ENCODE measurements around the gene LIMD2. TPM values are rescaled to one million over a fixed set of nuclear protein-coding genes. Genes with fewer than 3 reads are reported as not detected.
"Not testable (repeated sequence)": the region's sequence is repeated elsewhere in the genome, so short reads cannot be mapped to it uniquely, and the experiment has no call there.

Gene LIMD2
- total RNA-seq, 1 experiment from 2014 or later: 119 TPM

- POLR2A ChIA-PET (ENCODE audit: low non-redundant PET): interaction anchor here (0.6 kb wide), 1 partner anchor 787 kb away, joined by 6 read pairs; no protein-coding TSS in a partner anchor
- Histone ChIP-seq H3K27ac (ENCODE audit: low read depth, low read length, poor library complexity, severe bottlenecking) (peak overlapping the region; percentile 93), H3K9me3 (ENCODE audit: low read depth, low read length, poor library complexity, severe bottlenecking) (no peaks in the 10 kb centered on the region), H3K36me3 (ENCODE audit: insufficient read depth, low read length, poor library complexity, severe bottlenecking) (no peaks in the 10 kb centered on the region), H3K27me3 (replicated peaks; ENCODE audit: insufficient read depth, low read depth, low read length, poor library complexity) (no peaks in the 10 kb centered on the region), H3K4me1 (ENCODE audit: insufficient read depth, low read length, poor library complexity, severe bottlenecking) (peaks cover 4% of the 10 kb centered on the region), H3K4me3 (ENCODE audit: low read depth, low read length, poor library complexity, severe bottlenecking) (peak overlapping the region; percentile 91)
- CTCF ChIA-PET: no interaction called here
- TSS peak; percentile 66 for BruUV-seq (replicated peaks)
- intact Hi-C loops (cut with micrococcal nuclease; ENCODE audit: unreplicated experiment): no loop called here
- no peak for TF ChIP-seq CTCF (conservative IDR thresholded peaks at IDR 0.05; ENCODE audit: low read depth, low read length)
- TF ChIP-seq EZH2 (IDR thresholded peaks at IDR 0.05; ENCODE audit: borderline replicate concordance, low read depth, low read length, poor library complexity, severe bottlenecking): no peak
- DNase-seq (ENCODE audit: low spot score): no peak
Measured at GRCh38 chr17:63740464-63741142, 40.7 kb upstream of the LIMD2 start.

- BruUV-seq (replicated peaks): no TSS peak
- intact Hi-C loops (cut with micrococcal nuclease; ENCODE audit: unreplicated experiment): no loop called here
- Histone ChIP-seq H3K4me3 (ENCODE audit: low read depth, low read length, poor library complexity, severe bottlenecking) (no peak overlapping the region), H3K27me3 (replicated peaks; ENCODE audit: insufficient read depth, low read depth, low read length, poor library complexity) (no peaks in the 10 kb centered on the region), H3K4me1 (ENCODE audit: insufficient read depth, low read length, poor library complexity, severe bottlenecking) (peaks cover 4% of the 10 kb centered on the region), H3K36me3 (ENCODE audit: insufficient read depth, low read length, poor library complexity, severe bottlenecking) (no peaks in the 10 kb centered on the region), H3K27ac (ENCODE audit: low read depth, low read length, poor library complexity, severe bottlenecking) (no peak overlapping the region), H3K9me3 (ENCODE audit: low read depth, low read length, poor library complexity, severe bottlenecking) (no peaks in the 10 kb centered on the region)
- DNase-seq (ENCODE audit: low spot score): no peak
- TF ChIP-seq CTCF (conservative IDR thresholded peaks at IDR 0.05; ENCODE audit: low read depth, low read length) (no peak), EZH2 (IDR thresholded peaks at IDR 0.05; ENCODE audit: borderline replicate concordance, low read depth, low read length, poor library complexity, severe bottlenecking) (no peak)
- CTCF ChIA-PET: no interaction called here
- POLR2A ChIA-PET (ENCODE audit: low non-redundant PET): no interaction called here
Measured at GRCh38 chr17:63735691-63736090, 35.8 kb upstream of the LIMD2 start.

GRCh38 chr17:63722403-63722802, 22.5 kb upstream of the LIMD2 start:
- POLR2A ChIA-PET (ENCODE audit: low non-redundant PET): no interaction called here
- no TSS peak for BruUV-seq (replicated peaks)
- no peak overlapping the region for H3K27ac ChIP-seq (ENCODE audit: low read depth, low read length, poor library complexity, severe bottlenecking)
- H3K9me3 ChIP-seq (ENCODE audit: low read depth, low read length, poor library complexity, severe bottlenecking): no peaks in the 10 kb centered on the region
- TF ChIP-seq EZH2 (IDR thresholded peaks at IDR 0.05; ENCODE audit: borderline replicate concordance, low read depth, low read length, poor library complexity, severe bottlenecking) (no peak), CTCF (conservative IDR thresholded peaks at IDR 0.05; ENCODE audit: low read depth, low read length) (no peak)
- H3K4me1 ChIP-seq (ENCODE audit: insufficient read depth, low read length, poor library complexity, severe bottlenecking): no peaks in the 10 kb centered on the region
- DNase-seq (ENCODE audit: low spot score): no peak
- intact Hi-C loops (cut with micrococcal nuclease; ENCODE audit: unreplicated experiment): no loop called here
- no peaks in the 10 kb centered on the region for H3K27me3 ChIP-seq (replicated peaks; ENCODE audit: insufficient read depth, low read depth, low read length, poor library complexity)
- H3K4me3 ChIP-seq (ENCODE audit: low read depth, low read length, poor library complexity, severe bottlenecking): no peak overlapping the region
- CTCF ChIA-PET: no interaction called here
- H3K36me3 ChIP-seq (ENCODE audit: insufficient read depth, low read length, poor library complexity, severe bottlenecking): peaks cover 26% of the 10 kb centered on the region

GRCh38 chr17:63720194-63720593, 20.3 kb upstream of the LIMD2 start:
- CTCF ChIA-PET; H3K4me3 ChIP-seq (ENCODE audit: low read depth, low read length, poor library complexity, severe bottlenecking); H3K9me3 ChIP-seq (ENCODE audit: low read depth, low read length, poor library complexity, severe bottlenecking); POLR2A ChIA-PET (ENCODE audit: low non-redundant PET); H3K4me1 ChIP-seq (ENCODE audit: insufficient read depth, low read length, poor library complexity, severe bottlenecking); BruUV-seq (replicated peaks); DNase-seq (ENCODE audit: low spot score); H3K27me3 ChIP-seq (replicated peaks; ENCODE audit: insufficient read depth, low read depth, low read length, poor library complexity); intact Hi-C loops (cut with micrococcal nuclease; ENCODE audit: unreplicated experiment); H3K27ac ChIP-seq (ENCODE audit: low read depth, low read length, poor library complexity, severe bottlenecking): not testable (repeated sequence)
- H3K36me3 ChIP-seq (ENCODE audit: insufficient read depth, low read length, poor library complexity, severe bottlenecking): peaks cover 17% of the 10 kb centered on the region

All from A673 (cell line).